Upper lobe of left lung (tissue), 6 donors: ENCODE data around the gene KRTAP5-7. TPM values are rescaled to one million over a fixed set of nuclear protein-coding genes. Genes with fewer than 3 reads are reported as not detected.
"Not testable (repeated sequence)": the region's sequence is repeated elsewhere in the genome, so short reads cannot be mapped to it uniquely, and the experiment has no call there.

ENCODE experiments used
- ATAC-seq, 2 donors: fragments of 200-7000 bp; cut with Tn5 transposase; one replicate each; pipeline ENCODE4 v1.9.1; 2022; ENCODE audit warnings: mild to moderate bottlenecking in 2 of 2, moderate library complexity in 2 of 2; ENCODE audit not compliant: low FRiP score in 2 of 2
- DNase-seq, 2 donors: peaks; one replicate each; pipeline ENCODE4 v3.0.0-alpha.2; 2019 to 2020
- H3K27ac ChIP-seq, 4 donors: fragments of 200-600 bp; sonication (generic); one replicate each; pipeline ENCODE4 v1.5.1; 2016 to 2019
- H3K27me3 ChIP-seq, 4 donors: fragments of 200-600 bp; sonication (generic); one replicate each; pipeline ENCODE4 v1.5.1; 2017 to 2019
- H3K36me3 ChIP-seq, 4 donors: fragments of 200-600 bp; sonication (generic); one replicate each; pipeline ENCODE4 v1.5.1; 2016 to 2019
- H3K4me1 ChIP-seq, 4 donors: fragments of 200-600 bp; sonication (generic); one replicate each; pipeline ENCODE4 v1.5.1; 2018 to 2019
- H3K4me3 ChIP-seq, 4 donors: fragments of 200-600 bp; sonication (generic); one replicate each; pipeline ENCODE4 v1.5.1; 2017 to 2019; ENCODE audit warnings: mild to moderate bottlenecking in 2 of 4, moderate library complexity in 1 of 4
- H3K9me3 ChIP-seq, 4 donors: fragments of 200-600 bp; sonication (generic); one replicate each; pipeline ENCODE4 v1.5.1; 2018 to 2019
- EP300 ChIP-seq, 4 donors: sonication (generic); formaldehyde crosslinking; IDR thresholded peaks; one replicate each; pipeline ENCODE4 v1.5.1; 2017; ENCODE audit warnings: antibody characterized with exemption in 4 of 4, control low read depth in 2 of 4
- POLR2A ChIP-seq, 4 donors: fragments of 450-650 bp; IDR thresholded peaks; one replicate each; pipeline ENCODE4 v1.5.1; 2016 to 2017; ENCODE audit warnings: antibody characterized with exemption in 4 of 4, mild to moderate bottlenecking in 2 of 4
- POLR2AphosphoS5 ChIP-seq, 2 donors: sonication (generic); formaldehyde crosslinking; IDR thresholded peaks; one replicate each; pipeline ENCODE4 v1.5.1; 2017; ENCODE audit warnings: antibody characterized with exemption in 2 of 2
- WGBS, 2 donors: methylation state at CpG; one replicate each; pipeline ENCODE4 v1.1.5; 2017 to 2018; 5-methylcytosine and 5-hydroxymethylcytosine counted together
- total RNA-seq, 6 donors: library from RNA; depleted of rRNA in 4 of 6; stranded (reverse); fragments of >200 nt in 4 of 6; gene quantifications; one replicate each; pipeline versions ENCODE4 v1.1.0 to v1.2.1, GENCODE V29; 2016 to 2021
- TF ChIP-seq, protein P1 (sequence below), 6 experiments: fragments of 450-650 bp in 4 of 6; fragments of 200-600 bp in 2 of 6; sonication (generic) in 2 of 6; IDR thresholded peaks; one replicate each; pipeline ENCODE4 v1.5.1; 2016 to 2019; ENCODE audit warnings: antibody characterized with exemption in 6 of 6
- donor health status: DM: no; HTN: no; CAD: no; lungs with moderate emphysema.
- donor health status: DM: no; HTN: yes; CAD: no; lungs with severe emphysema.

KRTAP5-7 gene
- total RNA-seq, 6 donors from 2014 or later: 0.20 to 0.98 TPM; not detected in 4

DNA sequence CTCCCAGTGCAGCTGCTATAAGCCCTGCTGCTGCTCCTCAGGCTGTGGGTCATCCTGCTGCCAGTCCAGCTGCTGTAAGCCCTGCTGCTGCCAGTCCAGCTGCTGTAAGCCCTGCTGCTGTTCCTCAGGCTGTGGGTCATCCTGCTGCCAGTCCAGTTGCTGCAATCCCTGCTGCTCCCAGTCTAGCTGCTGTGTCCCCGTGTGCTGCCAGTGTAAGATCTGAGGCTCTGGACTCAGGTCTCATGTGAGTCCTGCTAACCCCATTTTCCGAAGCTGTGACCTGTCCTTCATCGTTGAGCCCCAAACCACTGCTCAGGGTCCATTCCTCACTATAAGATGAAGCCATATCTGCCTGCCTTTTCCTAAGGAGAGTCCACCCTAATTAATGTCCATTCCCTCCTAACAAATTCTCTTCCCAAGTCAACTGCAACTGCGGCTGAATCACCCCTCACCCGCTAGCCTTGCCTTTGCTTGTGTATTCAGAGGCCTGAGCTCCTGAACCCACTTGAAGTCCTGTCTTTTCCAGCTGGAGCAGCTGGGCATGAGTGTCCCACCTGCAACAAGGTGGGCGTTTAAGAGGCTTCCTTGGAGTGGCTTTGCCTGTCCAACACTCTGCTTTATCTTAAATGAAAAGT lies 626 bp downstream of the KRTAP5-7 start:
- DNase-seq (no peak), ATAC-seq (no peak)
- Histone ChIP-seq H3K36me3 (no peaks in the 10 kb centered on the region), H3K4me3 (no peak overlapping the region), H3K27me3 (no peaks in the 10 kb centered on the region), H3K4me1 (no peaks in the 10 kb centered on the region), H3K27ac (no peak overlapping the region), H3K9me3 (no peaks in the 10 kb centered on the region)
- no peak for TF ChIP-seq POLR2A (IDR thresholded peaks at IDR 0.05)
- no peak for TF ChIP-seq EP300 (IDR thresholded peaks at IDR 0.05)
- TF ChIP-seq POLR2AphosphoS5 (IDR thresholded peaks at IDR 0.05): no peak
- TF ChIP-seq, protein P1, sequence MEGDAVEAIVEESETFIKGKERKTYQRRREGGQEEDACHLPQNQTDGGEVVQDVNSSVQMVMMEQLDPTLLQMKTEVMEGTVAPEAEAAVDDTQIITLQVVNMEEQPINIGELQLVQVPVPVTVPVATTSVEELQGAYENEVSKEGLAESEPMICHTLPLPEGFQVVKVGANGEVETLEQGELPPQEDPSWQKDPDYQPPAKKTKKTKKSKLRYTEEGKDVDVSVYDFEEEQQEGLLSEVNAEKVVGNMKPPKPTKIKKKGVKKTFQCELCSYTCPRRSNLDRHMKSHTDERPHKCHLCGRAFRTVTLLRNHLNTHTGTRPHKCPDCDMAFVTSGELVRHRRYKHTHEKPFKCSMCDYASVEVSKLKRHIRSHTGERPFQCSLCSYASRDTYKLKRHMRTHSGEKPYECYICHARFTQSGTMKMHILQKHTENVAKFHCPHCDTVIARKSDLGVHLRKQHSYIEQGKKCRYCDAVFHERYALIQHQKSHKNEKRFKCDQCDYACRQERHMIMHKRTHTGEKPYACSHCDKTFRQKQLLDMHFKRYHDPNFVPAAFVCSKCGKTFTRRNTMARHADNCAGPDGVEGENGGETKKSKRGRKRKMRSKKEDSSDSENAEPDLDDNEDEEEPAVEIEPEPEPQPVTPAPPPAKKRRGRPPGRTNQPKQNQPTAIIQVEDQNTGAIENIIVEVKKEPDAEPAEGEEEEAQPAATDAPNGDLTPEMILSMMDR (IDR thresholded peaks at IDR 0.05): no peak
- 86 to 87% methylated on average over 6 of the region's 6 CpGs for WGBS, 2 donors

DNA sequence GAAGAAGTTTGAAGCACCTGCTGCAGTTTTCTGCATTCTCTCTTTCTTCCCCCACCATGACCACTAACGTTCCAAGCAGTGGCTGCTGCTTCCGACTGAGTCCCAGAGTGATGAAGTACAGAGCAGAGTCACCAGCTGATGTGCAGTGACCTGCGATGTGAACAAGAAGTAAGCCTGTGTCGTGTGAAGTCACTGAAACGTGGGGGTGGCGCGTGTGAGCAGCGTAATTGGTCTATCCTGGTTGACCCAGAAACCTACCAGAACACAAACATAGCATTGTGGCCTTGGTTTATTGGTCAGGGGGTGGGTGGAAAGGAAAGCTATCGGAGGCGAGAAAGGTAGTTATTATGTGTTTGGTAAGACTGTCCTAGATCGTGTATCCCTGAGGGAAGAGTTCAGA lies 3.5 kb downstream of the KRTAP5-7 start:
- Histone ChIP-seq H3K36me3 (no peaks in the 10 kb centered on the region), H3K27ac (no peak overlapping the region), H3K9me3 (no peaks in the 10 kb centered on the region), H3K4me1 (no peaks in the 10 kb centered on the region), H3K4me3 (no peak overlapping the region), H3K27me3 (no peaks in the 10 kb centered on the region)
- no peak for TF ChIP-seq POLR2A (IDR thresholded peaks at IDR 0.05)
- TF ChIP-seq, protein P1 (IDR thresholded peaks at IDR 0.05): no peak
- no peak for TF ChIP-seq EP300 (IDR thresholded peaks at IDR 0.05)
- TF ChIP-seq POLR2AphosphoS5 (IDR thresholded peaks at IDR 0.05): no peak
- no peak for ATAC-seq
- DNase-seq: no peak
- WGBS, 2 donors: 89 to 91% methylated on average over 11 of the region's 11 CpGs

GRCh38 chr11:71532036-71532610 lies 5.1 kb downstream of the KRTAP5-7 start:
- 71 to 75% methylated on average over 10 of the region's 10 CpGs for WGBS, 2 donors
- TF ChIP-seq POLR2A (IDR thresholded peaks at IDR 0.05) (no peak), POLR2AphosphoS5 (IDR thresholded peaks at IDR 0.05) (no peak), EP300 (IDR thresholded peaks at IDR 0.05) (no peak)
- TF ChIP-seq, protein P1 (IDR thresholded peaks at IDR 0.05): no peak

DNA sequence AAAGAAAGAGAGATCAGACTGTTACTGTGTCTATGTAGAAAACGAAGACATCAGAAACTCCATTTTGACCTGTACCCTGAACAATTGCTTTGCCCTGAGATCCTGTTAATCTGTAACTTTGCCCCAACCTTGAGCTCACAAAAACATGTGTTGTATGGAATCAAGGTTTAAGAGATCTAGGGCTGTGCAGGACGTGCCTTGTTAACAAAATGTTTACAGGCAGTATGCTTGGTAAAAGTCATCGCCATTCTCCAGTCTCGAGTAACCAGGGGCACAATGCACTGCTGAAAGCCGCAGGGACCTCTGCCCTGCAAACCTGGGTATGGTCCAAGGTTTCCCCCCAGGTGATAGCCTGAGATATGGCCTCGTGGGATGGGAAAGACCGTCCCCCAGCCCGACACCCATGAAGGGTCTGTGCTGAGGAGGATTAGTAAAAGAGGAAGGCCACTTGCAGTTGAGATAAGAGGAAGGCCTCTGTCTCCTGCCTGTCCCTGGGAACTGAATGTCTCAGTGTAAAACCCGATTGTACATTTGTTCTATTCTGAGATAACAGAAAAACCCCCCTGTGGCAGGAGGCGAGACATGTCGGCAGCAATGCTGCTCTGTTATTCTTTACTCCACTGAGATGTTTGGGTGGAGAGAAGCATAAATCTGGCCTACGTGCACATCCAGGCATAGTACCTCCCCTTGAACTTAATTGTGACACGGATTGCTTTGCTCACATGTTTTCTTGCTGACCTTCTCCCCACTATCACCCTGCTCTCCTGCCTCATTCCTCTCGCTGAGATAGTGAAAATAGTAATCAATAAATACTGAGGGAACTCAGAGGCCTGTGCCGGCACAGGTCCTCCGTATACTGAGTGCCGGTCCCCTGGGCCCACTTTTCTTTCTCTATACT lies 7.9 kb downstream of the KRTAP5-7 start:
- H3K27me3 ChIP-seq, DNase-seq, H3K4me3 ChIP-seq, ATAC-seq, H3K9me3 ChIP-seq, H3K4me1 ChIP-seq, H3K36me3 ChIP-seq, H3K27ac ChIP-seq: not testable (repeated sequence)
- 76 to 83% methylated on average over 17 of the region's 17 CpGs for WGBS, 2 donors

More at GRCh38 chr11:71532036-71532610, 5.1 kb downstream of the KRTAP5-7 start:
- Histone ChIP-seq H3K27me3 (no peaks in the 10 kb centered on the region), H3K4me3 (no peak overlapping the region), H3K36me3 (no peaks in the 10 kb centered on the region), H3K27ac (no peak overlapping the region), H3K9me3 (no peaks in the 10 kb centered on the region), H3K4me1 (no peaks in the 10 kb centered on the region)
- ATAC-seq: no peak
- DNase-seq: no peak

- TF ChIP-seq POLR2A (IDR thresholded peaks at IDR 0.05) (no peak), EP300 (IDR thresholded peaks at IDR 0.05) (no peak), POLR2AphosphoS5 (IDR thresholded peaks at IDR 0.05) (no peak)
- TF ChIP-seq, protein P1 (IDR thresholded peaks at IDR 0.05): no peak
- no peaks in the 10 kb centered on the region for H3K4me1 ChIP-seq
- ATAC-seq (no peak), DNase-seq (no peak)
- H3K27ac ChIP-seq: no peak overlapping the region
- no peaks in the 10 kb centered on the region for H3K9me3 ChIP-seq
- H3K27me3 ChIP-seq: no peaks in the 10 kb centered on the region
- H3K36me3 ChIP-seq: no peaks in the 10 kb centered on the region
- WGBS, 2 donors: 87 to 93% methylated on average over 9 of the region's 9 CpGs
- H3K4me3 ChIP-seq: no peak overlapping the region
These were observed 8.8 kb downstream of the KRTAP5-7 start for GRCh38 chr11:71535825-71536224.
